Activated CD4-positive, alpha-beta memory T cell treated with anti-CD3 and anti-CD28 coated beads, Interleukin-2, amount 10 ng/mL, durations not matched to agents 7 days and 5 days (primary cell): ENCODE data around the gene MYRIP. TPM values are rescaled to one million over a fixed set of nuclear protein-coding genes. Genes with fewer than 3 reads are reported as not detected.

Experiments
- CTCF ChIA-PET: fragments of 350-600 bp; sonication (Branson Sonifier 250); formaldehyde crosslinking; loops from one replicate; lab custom pipeline; 2021; ENCODE audit warnings: antibody characterized with exemption, inconsistent platforms; lab: Charles Lee
- POLR2A ChIA-PET: fragments of 350-600 bp; sonication (Branson Sonifier 250); formaldehyde crosslinking; loops from one replicate; lab custom pipeline; 2021; ENCODE audit warnings: antibody characterized with exemption; lab: Charles Lee
- DNase-seq: peaks from one replicate; pipeline ENCODE4 v3.0.0-alpha.2; 2020
- H3K27ac Mint-ChIP-seq: one replicate; pipeline ENCODE4 v1.8.0; 2021; ENCODE audit warnings: mild to moderate bottlenecking, mixed read lengths
- H3K27me3 Mint-ChIP-seq: one replicate; pipeline ENCODE4 v1.8.0; 2021; ENCODE audit warnings: mixed read lengths
- H3K36me3 Mint-ChIP-seq: one replicate; pipeline ENCODE4 v1.8.0; 2021; ENCODE audit warnings: low read depth, mixed read lengths
- H3K4me1 Mint-ChIP-seq: one replicate; pipeline ENCODE4 v1.8.0; 2021; ENCODE audit warnings: mixed read lengths
- H3K4me3 Mint-ChIP-seq: one replicate; pipeline ENCODE4 v1.8.0; 2021; ENCODE audit warnings: mild to moderate bottlenecking, mixed read lengths
- H3K9me3 Mint-ChIP-seq: one replicate; pipeline ENCODE4 v1.8.0; 2021; ENCODE audit warnings: mixed read lengths
- total RNA-seq, 2 experiments: library from RNA; stranded (reverse); gene quantifications; one replicate each; pipeline ENCODE4 v1.2.3, GENCODE V29; 2021

Gene MYRIP
- total RNA-seq, 2 experiments from 2014 or later, result not detected

DNA sequence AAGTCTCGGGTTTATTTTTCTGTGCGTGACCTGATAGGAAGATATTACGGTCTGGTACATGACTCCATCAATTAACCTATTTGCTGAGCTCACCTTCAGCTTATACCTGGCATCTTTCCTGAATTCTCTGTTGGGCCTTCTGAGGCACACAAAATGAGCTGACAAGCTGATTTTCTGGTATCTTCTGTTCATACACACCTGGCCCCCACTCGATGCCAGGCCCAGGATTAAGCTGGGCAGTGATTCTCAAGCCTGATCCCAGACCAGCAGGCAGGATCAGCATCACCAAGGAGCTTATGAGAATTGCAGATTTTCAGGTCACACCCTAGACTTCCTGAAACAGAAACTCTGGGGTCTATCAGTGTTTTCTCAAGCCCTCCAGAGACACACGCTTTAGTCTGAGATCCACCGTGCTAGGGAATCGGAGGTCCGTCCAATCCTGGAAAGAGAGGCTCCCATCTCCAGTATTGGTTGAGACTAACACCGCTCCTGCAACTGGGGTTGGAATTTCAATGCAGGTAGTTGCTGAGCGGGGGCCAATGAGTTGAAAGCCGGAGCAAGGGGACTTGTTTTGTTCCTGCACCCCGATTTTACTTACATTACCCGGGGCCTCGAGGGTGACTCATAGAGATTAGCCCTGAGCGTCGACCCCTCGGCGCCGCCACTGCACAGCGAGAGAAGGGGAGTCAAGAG is 499.5 kb downstream of the MYRIP start:
- DNase-seq, result no peak
- H3K4me3 Mint-ChIP-seq, result peak overlapping the region; percentile 98
- H3K4me1 Mint-ChIP-seq, result peaks cover 28% of the 10 kb centered on the region
- H3K27ac Mint-ChIP-seq, result peak overlapping the region; percentile 94
- CTCF ChIA-PET, result interaction anchor here (0.9 to 2.4 kb wide), 12 partner anchors 8 to 217 kb away, joined by 3 to 18 read pairs (median 4); partner anchors contain the start of gene RPL14
- POLR2A ChIA-PET, result interaction anchor here (0.6 to 3.5 kb wide), 13 partner anchors 9 to 1780 kb away, joined by 3 to 17 read pairs (median 3); partner anchors contain the start of genes CTNNB1 and RPL14
- no peaks in the 10 kb centered on the region for H3K27me3 Mint-ChIP-seq
- peaks cover 34% of the 10 kb centered on the region for H3K36me3 Mint-ChIP-seq
- H3K9me3 Mint-ChIP-seq, result no peaks in the 10 kb centered on the region

DNA sequence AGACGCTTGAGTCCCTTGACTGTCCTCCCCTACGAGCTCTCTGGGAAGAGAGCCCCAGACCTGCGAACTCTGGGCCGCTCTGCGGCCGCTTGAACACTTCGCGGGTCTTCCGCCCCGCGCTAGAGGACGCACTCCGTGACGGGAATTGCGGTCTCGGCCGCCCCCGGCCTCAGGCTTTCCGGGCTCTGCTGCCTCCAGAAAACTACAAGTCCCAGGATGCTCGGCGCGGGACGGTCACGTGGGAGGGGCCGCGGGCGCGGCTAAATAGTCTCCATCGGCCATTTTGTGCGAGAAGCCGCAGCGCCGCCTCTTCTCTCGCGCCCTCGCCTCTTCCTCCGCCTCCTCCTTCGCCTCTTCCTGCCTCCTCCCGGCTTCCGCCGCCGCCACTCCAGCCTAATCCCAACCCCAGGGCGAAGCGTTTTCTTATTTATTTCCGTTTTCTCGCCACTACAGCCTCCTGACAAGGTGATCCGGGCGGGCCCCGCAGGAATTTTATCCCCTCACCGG is 500.1 kb downstream of the MYRIP start, which contains the start of gene EIF1B:
Gene EIF1B, plus strand, starts transcription at position 290 of the 507 bp plus-strand sequence. CDS start 235 bp downstream, outside the sequence.
- DNase-seq, result peak; percentile 98
- peak within 1 kb of the TSS; percentile 94 for H3K27ac Mint-ChIP-seq
- peaks cover 36% of the 10 kb centered on the region for H3K36me3 Mint-ChIP-seq
- POLR2A ChIA-PET, result interaction anchor here (0.6 to 3.5 kb wide), 12 partner anchors 9 to 1779 kb away, joined by 3 to 17 read pairs (median 3); partner anchors contain the start of genes CTNNB1 and RPL14
- H3K9me3 Mint-ChIP-seq, result no peaks in the 10 kb centered on the region
- CTCF ChIA-PET, result interaction anchor here (0.9 to 2.4 kb wide), 12 partner anchors 8 to 216 kb away, joined by 3 to 18 read pairs (median 4); partner anchors contain the start of gene RPL14
- peaks cover 28% of the 10 kb centered on the region for H3K4me1 Mint-ChIP-seq
- peak within 1 kb of the TSS; percentile 98 for H3K4me3 Mint-ChIP-seq
- no peaks in the 10 kb centered on the region for H3K27me3 Mint-ChIP-seq
